ENCODE measurements around the gene TTC9C. TPM values are rescaled to one million over a fixed set of nuclear protein-coding genes. Genes with fewer than 3 reads are reported as not detected.

The TTC9C gene
- total and polyA plus RNA-seq, 2 of the 13 experiments (the other 11 are each of a cell fraction or from before 2014, with no cell fraction given) = 28.0 to 36.4 TPM

- peak; percentile 1; the same call in 1 of the 2 replicates for TF ChIP-seq E2F2 (CRISPR knock-in tag; IDR thresholded peaks at IDR 0.05; ENCODE audit: borderline replicate concordance)
- TF ChIP-seq RAD21 (CRISPR knock-in tag; IDR thresholded peaks at IDR 0.05) = no peak
- TF ChIP-seq NR2F1 (CRISPR knock-in tag; IDR thresholded peaks at IDR 0.05) = no peak
- TF ChIP-seq RCOR2 (CRISPR knock-in tag; IDR thresholded peaks at IDR 0.05) = peak; percentile 67; the same call in 1 of the 2 replicates
- TF ChIP-seq ZNF709 (CRISPR knock-in tag; IDR thresholded peaks at IDR 0.05) = peak; percentile 79
- no peak for TF ChIP-seq SIX1 (CRISPR knock-in tag; IDR thresholded peaks at IDR 0.05; ENCODE audit: borderline replicate concordance)
- no peak for TF ChIP-seq RNF2 (conservative IDR thresholded peaks at IDR 0.05; ENCODE audit: low read depth)
- peak; percentile 54; the same call in 1 of the 2 replicates for TF ChIP-seq E2F5 (CRISPR knock-in tag; conservative IDR thresholded peaks at IDR 0.05)
- TF ChIP-seq BATF2 (CRISPR knock-in tag; IDR thresholded peaks at IDR 0.05) = peak; percentile 93; the same call in 1 of the 2 replicates
- peak; percentile 83 for TF ChIP-seq MED13 (CRISPR knock-in tag; IDR thresholded peaks at IDR 0.05)
- TF ChIP-seq HNRNPUL1 (IDR thresholded peaks at IDR 0.05; ENCODE audit: low read depth, low read length) = peak; percentile 34; the same call in 1 of the 2 replicates
- peak; percentile 75; the same call in 1 of the 2 replicates for TF ChIP-seq BRCA1 (CRISPR knock-in tag; IDR thresholded peaks at IDR 0.05)
- peak; percentile 91 for TF ChIP-seq ZNF687 (CRISPR knock-in tag; IDR thresholded peaks at IDR 0.05)
- no peak; the same call in 1 of the 2 replicates for TF ChIP-seq MTF1 (CRISPR knock-in tag; IDR thresholded peaks at IDR 0.05)
- TF ChIP-seq ZNF24 (IDR thresholded peaks at IDR 0.05) = no peak
- TF ChIP-seq ZNF7 (CRISPR knock-in tag; IDR thresholded peaks at IDR 0.05) = no peak
- no peak for TF ChIP-seq DNMT3B (CRISPR knock-in tag; conservative IDR thresholded peaks at IDR 0.05)
- peak; percentile 53; the same call in 1 of the 2 replicates for TF ChIP-seq ZNF251 (CRISPR knock-in tag; IDR thresholded peaks at IDR 0.05)
- no peak for TF ChIP-seq HNRNPH1 (optimal IDR thresholded peaks at IDR 0.05; ENCODE audit: low read depth, low read length)
- no peak for TF ChIP-seq CEBPZ (IDR thresholded peaks at IDR 0.05; ENCODE audit: low read length)
Observed at GRCh38 chr11:62787005-62787759, 58.9 kb downstream of the TTC9C start, which contains the start of gene TMEM179B (continued).
